Panc1 (cell line): Measurements from ENCODE around the gene POLN. TPM values are rescaled to one million over a fixed set of nuclear protein-coding genes. Genes with fewer than 3 reads are reported as not detected.

Experiments used
- ATAC-seq: fragments of 200-7000 bp; cut with Tn5 transposase; 2 replicates; pipeline ENCODE4 v1.9.1; 2020; ENCODE audit warnings: mild to moderate bottlenecking, moderate library complexity
- BruUV-seq: library from RNA; stranded (reverse); fragments of 400-500 nt; replicated peaks from 2 replicates; lab custom pipeline; 2021; lab: Mats Ljungman, UMichigan
- CTCF ChIA-PET: fragments of 300-600 bp; sonication (Branson Sonifier 250); formaldehyde crosslinking; loops from one replicate; lab custom pipeline; 2022; ENCODE audit warnings: antibody characterized with exemption; lab: Charles Lee
- POLR2A ChIA-PET: fragments of 300-600 bp; sonication (Branson Sonifier 250); formaldehyde crosslinking; loops from one replicate; lab custom pipeline; 2022; ENCODE audit warnings: antibody characterized with exemption; lab: Charles Lee
- DNase-seq: peaks from one replicate; pipeline ENCODE4 v3.0.0-alpha.2; 2010; ENCODE audit warnings: low read depth, low spot score
- H3K27ac ChIP-seq: 2 replicates; pipeline ENCODE4 v1.5.1; 2011; ENCODE audit warnings: mild to moderate bottlenecking, low read length, inconsistent platforms
- H3K27me3 ChIP-seq: fragments of 200-500 bp; sonication (Bioruptor generic); 2 replicates; pipeline ENCODE4 v1.6.0; 2014; ENCODE audit warnings: low read length, inconsistent platforms; ENCODE audit not compliant: control insufficient read depth, insufficient read depth
- H3K36me3 ChIP-seq: fragments of 200-500 bp; sonication (Bioruptor generic); 2 replicates; pipeline ENCODE4 v1.5.1; 2014; ENCODE audit warnings: inconsistent platforms, mild to moderate bottlenecking, low read length, moderate library complexity; ENCODE audit not compliant: control insufficient read depth, insufficient read depth
- H3K4me1 ChIP-seq: 2 replicates; pipeline ENCODE4 v1.5.1; 2011; ENCODE audit warnings: inconsistent platforms, mild to moderate bottlenecking, low read length, moderate library complexity; ENCODE audit not compliant: control insufficient read depth, insufficient read depth
- H3K4me3 ChIP-seq, 2 experiments: 2 replicates each; pipeline ENCODE4 v1.5.1; 2011 to 2012; ENCODE audit warnings: low read depth in 2 of 2, low read length in 2 of 2, mild to moderate bottlenecking in 2 of 2, inconsistent platforms in 1 of 2, moderate library complexity in 1 of 2
- H3K9me3 ChIP-seq: fragments of 200-500 bp; sonication (Bioruptor generic); 2 replicates; pipeline ENCODE4 v1.5.1; 2014; ENCODE audit warnings: low read depth, mild to moderate bottlenecking, inconsistent platforms, low read length, moderate library complexity; ENCODE audit not compliant: control insufficient read depth, insufficient read depth
- CTCF ChIP-seq: fragments of 450-650 bp; IDR thresholded peaks from 2 replicates; pipeline ENCODE4 v1.5.1; 2017; ENCODE audit warnings: mild to moderate bottlenecking
- POLR2AphosphoS5 ChIP-seq: IDR thresholded peaks from 2 replicates; pipeline ENCODE4 v1.6.1; 2012; ENCODE audit warnings: mild to moderate bottlenecking, low read depth, low read length, moderate library complexity
- REST ChIP-seq, 2 experiments: IDR thresholded peaks; 2 replicates each; pipeline ENCODE4 v1.6.1; 2011 to 2012; ENCODE audit warnings: low read depth in 2 of 2, control low read depth in 1 of 2, low read length in 1 of 2, mild to moderate bottlenecking in 1 of 2, moderate library complexity in 1 of 2; ENCODE audit not compliant: insufficient read depth in 1 of 2
- SIN3A ChIP-seq: IDR thresholded peaks from 2 replicates; pipeline ENCODE4 v1.6.1; 2012; ENCODE audit warnings: low read depth, mild to moderate bottlenecking, low read length, moderate library complexity, borderline replicate concordance; ENCODE audit not compliant: insufficient read depth
- TCF7L2 ChIP-seq: IDR thresholded peaks from 2 replicates; pipeline ENCODE4 v1.6.1; 2011; ENCODE audit warnings: mild to moderate bottlenecking, low read depth, low read length, inconsistent platforms
- in situ Hi-C: cut with HindIII; loops from 2 replicates; pipeline ENCODE4 v1.10.0; 2016; ENCODE audit warnings: low sequenced_read_pairs, low pct_unique_long_range_greater_than_20kb
- intact Hi-C: fragments of 100-400 bp; cut with micrococcal nuclease; formaldehyde crosslinking; loops from one replicate; pipeline ENCODE4 v1.10.0; 2022; ENCODE audit not compliant: unreplicated experiment
- total RNA-seq: library from RNA; stranded (reverse); gene quantifications from one replicate; pipeline ENCODE4 v1.2.1, GENCODE V29; 2021; ENCODE audit not compliant: unreplicated experiment

The POLN gene
- total RNA-seq, 1 experiment from 2014 or later = 4.3 TPM

GRCh38 chr4:2141762-2142451, 100.0 kb downstream of the POLN start:
- Histone ChIP-seq H3K36me3 (no peaks in the 10 kb centered on the region), H3K4me3 (no peak overlapping the region), H3K9me3 (no peaks in the 10 kb centered on the region), H3K27me3 (no peaks in the 10 kb centered on the region), H3K27ac (no peak overlapping the region), H3K4me1 (peaks cover 3% of the 10 kb centered on the region; the same call in 1 of the 2 replicates)
- ATAC-seq (no peak), DNase-seq (no peak)
- ChIA-PET POLR2A (no interaction called here), CTCF (no interaction called here)
- in situ Hi-C loops (no loop called here), intact Hi-C loops (no loop called here)
- TF ChIP-seq POLR2AphosphoS5 (no peak), TCF7L2 (no peak), REST (IDR thresholded peaks at IDR 0.05; ENCODE audit: insufficient read depth in 1 of 2, low read depth in 2 of 2, low read length in 1 of 2) (no peak), CTCF (no peak), SIN3A (no peak)
- BruUV-seq = no TSS peak

GRCh38 chr4:2141022-2141761, 100.7 kb downstream of the POLN start:
- intact Hi-C loops = no loop called here
- Histone ChIP-seq H3K4me1 (peaks cover 3% of the 10 kb centered on the region; the same call in 1 of the 2 replicates), H3K27me3 (no peaks in the 10 kb centered on the region), H3K9me3 (no peaks in the 10 kb centered on the region), H3K36me3 (no peaks in the 10 kb centered on the region), H3K27ac (no peak overlapping the region), H3K4me3 (no peak overlapping the region)
- ChIA-PET POLR2A (no interaction called here), CTCF (no interaction called here)
- in situ Hi-C loops = no loop called here
- TF ChIP-seq POLR2AphosphoS5 = no peak
- TF ChIP-seq SIN3A = no peak
- no peak for TF ChIP-seq CTCF
- no peak for TF ChIP-seq TCF7L2
- TF ChIP-seq REST (IDR thresholded peaks at IDR 0.05; ENCODE audit: insufficient read depth in 1 of 2, low read depth in 2 of 2, low read length in 1 of 2) = no peak
- ATAC-seq (no peak), DNase-seq (no peak)
- BruUV-seq = no TSS peak
